ENCODE measurements around the gene ARHGAP45.

DNA sequence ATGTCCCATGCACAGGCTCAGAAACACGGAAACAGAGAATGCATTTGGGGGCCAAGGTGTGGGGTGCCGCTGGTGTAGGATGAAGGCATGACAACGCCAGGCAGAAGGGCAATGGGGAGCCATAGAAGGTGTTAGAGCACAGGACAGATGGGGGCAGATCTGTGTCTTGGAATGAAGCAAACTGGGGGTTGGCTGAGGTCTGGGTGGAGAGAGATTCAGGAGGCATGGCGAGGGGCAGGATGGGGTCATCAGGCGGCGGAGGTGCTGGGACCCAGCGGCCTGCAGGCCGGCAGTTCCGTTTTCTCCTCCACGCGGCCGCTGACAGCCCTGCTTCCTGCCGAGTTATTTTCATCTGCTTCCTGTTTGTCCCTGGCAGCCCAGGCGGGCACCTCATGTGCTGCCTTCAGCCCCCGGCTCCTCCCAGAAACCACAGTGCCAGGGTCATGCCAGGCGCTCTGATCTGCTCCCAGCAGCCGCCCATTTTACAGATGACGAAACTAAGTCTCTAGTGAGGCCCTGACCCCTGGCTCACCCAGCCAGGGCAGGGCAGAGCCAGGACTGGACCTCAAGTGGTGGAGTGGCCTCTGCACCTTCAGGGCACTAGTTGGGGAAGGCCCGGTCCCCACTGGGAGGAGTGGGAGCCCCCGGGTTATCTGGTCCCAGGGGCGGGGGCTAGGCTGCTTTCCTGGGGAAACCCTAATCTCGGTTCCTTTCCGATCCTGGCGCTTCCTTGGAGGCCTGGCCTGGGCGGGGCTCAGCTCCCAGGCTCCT, 2.2 kb downstream of the ARHGAP45 start:
- TF ChIP-seq, protein P1, sequence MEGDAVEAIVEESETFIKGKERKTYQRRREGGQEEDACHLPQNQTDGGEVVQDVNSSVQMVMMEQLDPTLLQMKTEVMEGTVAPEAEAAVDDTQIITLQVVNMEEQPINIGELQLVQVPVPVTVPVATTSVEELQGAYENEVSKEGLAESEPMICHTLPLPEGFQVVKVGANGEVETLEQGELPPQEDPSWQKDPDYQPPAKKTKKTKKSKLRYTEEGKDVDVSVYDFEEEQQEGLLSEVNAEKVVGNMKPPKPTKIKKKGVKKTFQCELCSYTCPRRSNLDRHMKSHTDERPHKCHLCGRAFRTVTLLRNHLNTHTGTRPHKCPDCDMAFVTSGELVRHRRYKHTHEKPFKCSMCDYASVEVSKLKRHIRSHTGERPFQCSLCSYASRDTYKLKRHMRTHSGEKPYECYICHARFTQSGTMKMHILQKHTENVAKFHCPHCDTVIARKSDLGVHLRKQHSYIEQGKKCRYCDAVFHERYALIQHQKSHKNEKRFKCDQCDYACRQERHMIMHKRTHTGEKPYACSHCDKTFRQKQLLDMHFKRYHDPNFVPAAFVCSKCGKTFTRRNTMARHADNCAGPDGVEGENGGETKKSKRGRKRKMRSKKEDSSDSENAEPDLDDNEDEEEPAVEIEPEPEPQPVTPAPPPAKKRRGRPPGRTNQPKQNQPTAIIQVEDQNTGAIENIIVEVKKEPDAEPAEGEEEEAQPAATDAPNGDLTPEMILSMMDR (IDR thresholded peaks at IDR 0.05) = no peak
- TF ChIP-seq POLR2A (IDR thresholded peaks at IDR 0.05) = no peak

Measured in body of pancreas (tissue), 4 donors.